Measurements from ENCODE around the gene HRH1.
"Not testable (repeated sequence)": the region's sequence is repeated elsewhere in the genome, so short reads cannot be mapped to it uniquely, and the experiment has no call there.

The HRH1 gene, protein sequence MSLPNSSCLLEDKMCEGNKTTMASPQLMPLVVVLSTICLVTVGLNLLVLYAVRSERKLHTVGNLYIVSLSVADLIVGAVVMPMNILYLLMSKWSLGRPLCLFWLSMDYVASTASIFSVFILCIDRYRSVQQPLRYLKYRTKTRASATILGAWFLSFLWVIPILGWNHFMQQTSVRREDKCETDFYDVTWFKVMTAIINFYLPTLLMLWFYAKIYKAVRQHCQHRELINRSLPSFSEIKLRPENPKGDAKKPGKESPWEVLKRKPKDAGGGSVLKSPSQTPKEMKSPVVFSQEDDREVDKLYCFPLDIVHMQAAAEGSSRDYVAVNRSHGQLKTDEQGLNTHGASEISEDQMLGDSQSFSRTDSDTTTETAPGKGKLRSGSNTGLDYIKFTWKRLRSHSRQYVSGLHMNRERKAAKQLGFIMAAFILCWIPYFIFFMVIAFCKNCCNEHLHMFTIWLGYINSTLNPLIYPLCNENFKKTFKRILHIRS

GRCh38 chr3:11154036-11154952 is at the start of gene HRH1:
Gene HRH1, plus strand, starts transcription at chr3:11154493. Its CDS starts 104,545 bp downstream, at chr3:11259038.
- H3K4me3 ChIP-seq (ENCODE audit: low read depth in 1 of 2, low read length in 2 of 2), result peak within 1 kb of the TSS; percentile 56 to 58
- peak within 1 kb of the TSS in 1 of 2 donors; percentile 23 for H3K9ac ChIP-seq (ENCODE audit: low read depth in 1 of 2, low read length in 2 of 2)
- H3K27ac ChIP-seq (ENCODE audit: low read depth, low read length), result no peak within 1 kb of the TSS

GRCh38 chr3:11113316-11113715 is 41.0 kb upstream of the HRH1 start:
- H3K27ac ChIP-seq (ENCODE audit: low read depth, low read length); H3K9me3 ChIP-seq (ENCODE audit: control insufficient read depth in 1 of 2, low read length in 2 of 2); H3K27me3 ChIP-seq (ENCODE audit: control insufficient read depth in 1 of 2, insufficient read depth in 2 of 2, low read length in 2 of 2); H3K9ac ChIP-seq (ENCODE audit: low read depth in 1 of 2, low read length in 2 of 2); H3K4me3 ChIP-seq (ENCODE audit: low read depth in 1 of 2, low read length in 2 of 2); H3K36me3 ChIP-seq (ENCODE audit: control insufficient read depth in 1 of 2, insufficient read depth in 2 of 2, low read length in 2 of 2); H3K4me1 ChIP-seq (ENCODE audit: control insufficient read depth in 1 of 2, insufficient read depth in 2 of 2, low read length in 2 of 2): not testable (repeated sequence)

More at GRCh38 chr3:11154036-11154952, at the start of gene HRH1:
- Histone ChIP-seq H3K36me3 (ENCODE audit: control insufficient read depth in 1 of 2, insufficient read depth in 2 of 2, low read length in 2 of 2) (no peaks in the 10 kb centered on the region), H3K27me3 (ENCODE audit: control insufficient read depth in 1 of 2, insufficient read depth in 2 of 2, low read length in 2 of 2) (peaks cover 18 to 41% of the 10 kb centered on the region in 2 donors), H3K4me1 (ENCODE audit: control insufficient read depth in 1 of 2, insufficient read depth in 2 of 2, low read length in 2 of 2) (peaks cover 6 to 7% of the 10 kb centered on the region in 2 donors), H3K9me3 (ENCODE audit: control insufficient read depth in 1 of 2, low read length in 2 of 2) (no peaks in the 10 kb centered on the region)

DNA sequence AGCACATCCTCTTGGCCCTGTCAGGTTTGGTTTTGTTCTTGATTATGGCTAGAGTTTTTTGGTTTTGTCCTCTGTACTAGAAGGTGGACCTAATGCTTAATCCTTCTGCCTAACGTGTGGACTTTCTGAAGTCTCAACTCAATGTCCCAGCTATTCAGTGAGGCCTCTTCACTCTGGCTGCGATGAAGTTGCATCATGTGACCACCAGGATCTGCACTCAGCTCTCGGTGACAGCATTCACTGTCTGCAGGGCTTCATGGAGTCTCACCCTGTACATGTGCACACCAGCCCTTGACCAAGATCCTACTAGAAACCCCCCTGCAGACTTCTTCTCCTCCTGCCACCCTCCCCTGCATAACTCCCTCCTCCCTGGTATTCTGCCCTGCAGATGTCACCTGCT is 38.7 kb upstream of the HRH1 start:
- Histone ChIP-seq H3K4me3 (ENCODE audit: low read depth in 1 of 2, low read length in 2 of 2) (no peak overlapping the region), H3K27me3 (ENCODE audit: control insufficient read depth in 1 of 2, insufficient read depth in 2 of 2, low read length in 2 of 2) (peaks cover 0 to 4% of the 10 kb centered on the region in 2 donors), H3K4me1 (ENCODE audit: control insufficient read depth in 1 of 2, insufficient read depth in 2 of 2, low read length in 2 of 2) (no peaks in the 10 kb centered on the region), H3K9me3 (ENCODE audit: control insufficient read depth in 1 of 2, low read length in 2 of 2) (no peaks in the 10 kb centered on the region), H3K36me3 (ENCODE audit: control insufficient read depth in 1 of 2, insufficient read depth in 2 of 2, low read length in 2 of 2) (no peaks in the 10 kb centered on the region), H3K27ac (ENCODE audit: low read depth, low read length) (no peak overlapping the region), H3K9ac (ENCODE audit: low read depth in 1 of 2, low read length in 2 of 2) (no peak overlapping the region)

GRCh38 chr3:11116336-11117059 is 37.8 kb upstream of the HRH1 start:
- H3K36me3 ChIP-seq (ENCODE audit: control insufficient read depth in 1 of 2, insufficient read depth in 2 of 2, low read length in 2 of 2), result no peaks in the 10 kb centered on the region
- no peaks in the 10 kb centered on the region for H3K9me3 ChIP-seq (ENCODE audit: control insufficient read depth in 1 of 2, low read length in 2 of 2)
- no peak overlapping the region for H3K27ac ChIP-seq (ENCODE audit: low read depth, low read length)
- no peak overlapping the region for H3K4me3 ChIP-seq (ENCODE audit: low read depth in 1 of 2, low read length in 2 of 2)
- H3K9ac ChIP-seq (ENCODE audit: low read depth in 1 of 2, low read length in 2 of 2), result no peak overlapping the region
- peaks cover 0 to 4% of the 10 kb centered on the region in 2 donors for H3K27me3 ChIP-seq (ENCODE audit: control insufficient read depth in 1 of 2, insufficient read depth in 2 of 2, low read length in 2 of 2)
- no peaks in the 10 kb centered on the region for H3K4me1 ChIP-seq (ENCODE audit: control insufficient read depth in 1 of 2, insufficient read depth in 2 of 2, low read length in 2 of 2)

DNA sequence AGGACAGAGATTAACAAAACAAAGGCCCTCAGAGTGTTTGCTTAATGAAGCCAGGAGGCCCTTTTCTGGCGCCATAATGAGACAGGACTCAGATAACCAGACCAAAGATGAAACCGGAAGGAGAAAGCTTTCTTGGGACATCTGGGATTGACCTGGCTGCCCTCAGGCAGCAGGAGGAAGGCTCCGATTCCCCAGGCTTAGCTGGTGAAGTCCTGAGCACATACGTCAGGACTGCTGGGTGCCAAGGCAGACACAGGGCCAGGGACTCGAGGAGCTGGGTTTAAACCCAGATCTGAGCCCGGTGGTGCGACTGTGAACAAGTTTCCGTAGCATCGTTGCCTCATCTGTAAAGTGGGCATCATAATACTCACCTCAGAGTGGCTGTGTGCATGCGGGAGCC is 36.7 kb upstream of the HRH1 start:
- Histone ChIP-seq H3K9ac (ENCODE audit: low read depth in 1 of 2, low read length in 2 of 2) (no peak overlapping the region), H3K27ac (ENCODE audit: low read depth, low read length) (no peak overlapping the region), H3K9me3 (ENCODE audit: control insufficient read depth in 1 of 2, low read length in 2 of 2) (no peaks in the 10 kb centered on the region)

DNA sequence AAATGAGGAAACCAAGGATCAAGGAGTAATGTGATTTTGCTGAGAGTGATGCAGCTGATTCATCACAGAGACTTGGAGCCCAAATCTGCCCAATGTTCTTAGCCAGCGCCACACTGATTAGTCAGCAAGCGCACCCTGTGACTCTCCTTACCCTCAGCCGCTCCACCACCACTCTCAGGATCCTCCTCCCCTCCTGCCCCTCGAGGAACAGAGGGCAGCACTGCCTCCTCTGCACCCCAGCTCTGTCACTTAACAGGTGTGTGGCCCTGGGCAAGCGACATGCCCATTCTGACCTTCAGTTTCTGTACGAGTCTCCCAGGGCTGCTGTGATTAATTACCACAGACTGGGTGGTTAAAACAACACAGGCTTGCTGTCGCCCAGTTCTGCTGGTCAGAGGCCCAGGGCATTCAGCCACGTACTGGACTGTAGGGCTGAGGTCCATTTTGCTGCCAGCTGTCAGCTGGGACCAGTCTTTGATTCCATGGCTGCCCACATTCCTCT is 36.1 kb upstream of the HRH1 start:
- peaks cover 0 to 4% of the 10 kb centered on the region in 2 donors for H3K27me3 ChIP-seq (ENCODE audit: control insufficient read depth in 1 of 2, insufficient read depth in 2 of 2, low read length in 2 of 2)
- no peak overlapping the region for H3K27ac ChIP-seq (ENCODE audit: low read depth, low read length)
- no peak overlapping the region for H3K4me3 ChIP-seq (ENCODE audit: low read depth in 1 of 2, low read length in 2 of 2)
- H3K9ac ChIP-seq (ENCODE audit: low read depth in 1 of 2, low read length in 2 of 2), result no peak overlapping the region
- H3K4me1 ChIP-seq (ENCODE audit: control insufficient read depth in 1 of 2, insufficient read depth in 2 of 2, low read length in 2 of 2), result no peaks in the 10 kb centered on the region
- H3K36me3 ChIP-seq (ENCODE audit: control insufficient read depth in 1 of 2, insufficient read depth in 2 of 2, low read length in 2 of 2), result no peaks in the 10 kb centered on the region
- H3K9me3 ChIP-seq (ENCODE audit: control insufficient read depth in 1 of 2, low read length in 2 of 2), result peaks cover 0 to 5% of the 10 kb centered on the region in 2 donors

More for the DNA sequence above, 36.7 kb upstream of the HRH1 start:
- H3K27me3 ChIP-seq (ENCODE audit: control insufficient read depth in 1 of 2, insufficient read depth in 2 of 2, low read length in 2 of 2), result peaks cover 0 to 4% of the 10 kb centered on the region in 2 donors
- H3K4me1 ChIP-seq (ENCODE audit: control insufficient read depth in 1 of 2, insufficient read depth in 2 of 2, low read length in 2 of 2), result no peaks in the 10 kb centered on the region
- no peaks in the 10 kb centered on the region for H3K36me3 ChIP-seq (ENCODE audit: control insufficient read depth in 1 of 2, insufficient read depth in 2 of 2, low read length in 2 of 2)
- no peak overlapping the region for H3K4me3 ChIP-seq (ENCODE audit: low read depth in 1 of 2, low read length in 2 of 2)

- Histone ChIP-seq H3K27ac (ENCODE audit: low read depth, low read length) (no peak overlapping the region), H3K9ac (ENCODE audit: low read depth in 1 of 2, low read length in 2 of 2) (no peak overlapping the region), H3K9me3 (ENCODE audit: control insufficient read depth in 1 of 2, low read length in 2 of 2) (peaks cover 0 to 7% of the 10 kb centered on the region in 2 donors), H3K27me3 (ENCODE audit: control insufficient read depth in 1 of 2, insufficient read depth in 2 of 2, low read length in 2 of 2) (peaks cover 0 to 4% of the 10 kb centered on the region in 2 donors), H3K4me1 (ENCODE audit: control insufficient read depth in 1 of 2, insufficient read depth in 2 of 2, low read length in 2 of 2) (no peaks in the 10 kb centered on the region), H3K36me3 (ENCODE audit: control insufficient read depth in 1 of 2, insufficient read depth in 2 of 2, low read length in 2 of 2) (no peaks in the 10 kb centered on the region), H3K4me3 (ENCODE audit: low read depth in 1 of 2, low read length in 2 of 2) (no peak overlapping the region)
Observed at GRCh38 chr3:11120091-11120805, 34.0 kb upstream of the HRH1 start.

DNA sequence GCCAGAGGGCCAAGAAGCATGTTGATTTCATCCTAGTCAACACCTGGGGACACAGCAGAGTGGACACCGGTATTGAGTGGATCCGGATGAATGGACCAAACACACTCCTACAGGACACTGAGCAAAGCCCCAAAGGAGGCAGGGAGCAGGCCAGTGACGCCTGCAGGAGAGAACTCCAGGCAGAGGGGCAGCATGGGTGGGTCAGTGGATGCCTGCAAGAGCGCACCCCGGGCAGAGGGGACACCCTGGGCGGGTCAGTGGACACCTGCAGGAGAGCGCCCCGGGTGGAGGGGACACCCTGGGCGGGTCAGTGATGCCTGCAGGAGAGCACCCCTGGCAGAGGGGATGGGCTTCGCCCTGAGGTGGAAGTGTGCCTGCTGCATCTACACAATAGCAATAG is 27.6 kb upstream of the HRH1 start:
- H3K9me3 ChIP-seq (ENCODE audit: control insufficient read depth in 1 of 2, low read length in 2 of 2), result peaks cover 0 to 7% of the 10 kb centered on the region in 2 donors
- H3K4me1 ChIP-seq (ENCODE audit: control insufficient read depth in 1 of 2, insufficient read depth in 2 of 2, low read length in 2 of 2), result no peaks in the 10 kb centered on the region
- no peaks in the 10 kb centered on the region for H3K36me3 ChIP-seq (ENCODE audit: control insufficient read depth in 1 of 2, insufficient read depth in 2 of 2, low read length in 2 of 2)
- no peaks in the 10 kb centered on the region for H3K27me3 ChIP-seq (ENCODE audit: control insufficient read depth in 1 of 2, insufficient read depth in 2 of 2, low read length in 2 of 2)
- H3K27ac ChIP-seq (ENCODE audit: low read depth, low read length), result no peak overlapping the region
- no peak overlapping the region for H3K9ac ChIP-seq (ENCODE audit: low read depth in 1 of 2, low read length in 2 of 2)
- H3K4me3 ChIP-seq (ENCODE audit: low read depth in 1 of 2, low read length in 2 of 2), result no peak overlapping the region
